ENCODE measurements around the gene NRF1.

Gene NRF1

DNA sequence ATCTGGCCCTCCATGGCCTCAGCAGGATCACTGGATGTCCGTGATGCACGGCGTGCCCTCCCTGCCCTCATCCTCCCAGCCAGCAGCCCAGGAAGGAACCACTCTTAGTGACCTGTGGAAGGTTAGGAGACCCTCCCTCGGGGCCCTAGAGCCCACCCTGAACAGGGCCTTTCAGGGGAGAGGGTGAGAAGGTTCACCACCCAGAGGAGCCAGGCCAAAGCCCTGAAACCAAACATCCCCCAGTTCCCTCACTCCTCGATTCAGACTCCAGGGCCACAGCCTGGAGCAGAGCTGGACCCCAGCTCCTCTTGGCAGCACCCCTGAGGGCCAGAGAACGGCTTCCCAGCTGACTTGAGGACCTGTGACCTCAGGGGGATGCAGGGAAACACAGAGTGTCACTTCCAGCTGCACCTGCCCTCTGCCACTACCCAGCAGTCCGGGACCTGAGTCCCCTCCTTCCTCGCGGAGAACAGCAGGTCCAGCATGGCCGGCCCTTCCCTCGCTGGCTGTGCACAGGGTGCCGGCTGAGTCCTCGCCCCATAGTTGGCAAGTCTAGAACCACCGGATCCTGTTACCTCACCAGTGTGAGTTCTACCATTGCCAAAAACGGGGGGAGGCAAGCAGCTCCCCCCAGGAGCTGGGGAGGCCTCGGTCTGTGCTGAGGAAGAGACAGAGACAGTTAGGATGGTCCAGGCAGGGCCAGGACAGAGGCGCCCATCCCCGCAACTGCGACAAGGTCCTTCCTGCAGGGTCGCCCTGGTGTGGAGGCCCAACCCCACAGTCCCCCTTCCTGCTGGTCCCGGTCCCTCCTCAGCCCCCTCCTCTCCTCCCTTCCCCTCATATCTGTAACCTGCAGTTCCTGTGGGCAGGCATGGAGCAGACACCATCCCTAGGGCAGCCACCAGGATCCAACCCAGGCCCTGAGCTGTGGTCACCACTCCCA is 158.6 kb downstream of the NRF1 start:
- no peak overlapping the region for H2AFZ ChIP-seq
- no peaks in the 10 kb centered on the region for H3K9me3 ChIP-seq (ENCODE audit: control insufficient read depth, low read length)
- no peaks in the 10 kb centered on the region for H3K36me3 ChIP-seq (ENCODE audit: control insufficient read depth, insufficient read depth, low read length)
- no peaks in the 10 kb centered on the region for H3K79me2 ChIP-seq
- no peaks in the 10 kb centered on the region for H3K4me1 ChIP-seq
- no peak overlapping the region for H3K9ac ChIP-seq
- no peak for TF ChIP-seq CTCF (IDR thresholded peaks at IDR 0.05)
- no peak overlapping the region for H3K4me2 ChIP-seq (ENCODE audit: low read length)
- no peak overlapping the region for H3K27ac ChIP-seq
- no peak overlapping the region for H3K4me3 ChIP-seq (ENCODE audit: low read depth, low read length)
- H3K27me3 ChIP-seq (ENCODE audit: control insufficient read depth, insufficient read depth, low read length), result no peaks in the 10 kb centered on the region

- no peaks in the 10 kb centered on the region for H3K36me3 ChIP-seq (ENCODE audit: control insufficient read depth, insufficient read depth, low read length)
- no peaks in the 10 kb centered on the region for H3K79me2 ChIP-seq
- no peak overlapping the region for H3K27ac ChIP-seq
- H3K9ac ChIP-seq, result no peak overlapping the region
- TF ChIP-seq CTCF (IDR thresholded peaks at IDR 0.05), result no peak
- H3K9me3 ChIP-seq (ENCODE audit: control insufficient read depth, low read length), result no peaks in the 10 kb centered on the region
- no peaks in the 10 kb centered on the region for H3K27me3 ChIP-seq (ENCODE audit: control insufficient read depth, insufficient read depth, low read length)
- H3K4me2 ChIP-seq (ENCODE audit: low read length), result no peak overlapping the region
- H3K4me3 ChIP-seq (ENCODE audit: low read depth, low read length), result no peak overlapping the region
- H3K4me1 ChIP-seq, result no peaks in the 10 kb centered on the region
- no peak overlapping the region for H2AFZ ChIP-seq
Measured at GRCh38 chr7:129771201-129771927, 159.8 kb downstream of the NRF1 start.

GRCh38 chr7:129771928-129772479 is 160.5 kb downstream of the NRF1 start:
- Histone ChIP-seq H3K4me1 (no peaks in the 10 kb centered on the region), H3K79me2 (no peaks in the 10 kb centered on the region), H3K27ac (no peak overlapping the region), H3K9me3 (ENCODE audit: control insufficient read depth, low read length) (no peaks in the 10 kb centered on the region), H3K36me3 (ENCODE audit: control insufficient read depth, insufficient read depth, low read length) (no peaks in the 10 kb centered on the region), H3K4me3 (ENCODE audit: low read depth, low read length) (no peak overlapping the region), H2AFZ (no peak overlapping the region), H3K4me2 (ENCODE audit: low read length) (no peak overlapping the region), H3K9ac (no peak overlapping the region), H3K27me3 (ENCODE audit: control insufficient read depth, insufficient read depth, low read length) (no peaks in the 10 kb centered on the region)
- TF ChIP-seq CTCF (IDR thresholded peaks at IDR 0.05), result no peak

DNA sequence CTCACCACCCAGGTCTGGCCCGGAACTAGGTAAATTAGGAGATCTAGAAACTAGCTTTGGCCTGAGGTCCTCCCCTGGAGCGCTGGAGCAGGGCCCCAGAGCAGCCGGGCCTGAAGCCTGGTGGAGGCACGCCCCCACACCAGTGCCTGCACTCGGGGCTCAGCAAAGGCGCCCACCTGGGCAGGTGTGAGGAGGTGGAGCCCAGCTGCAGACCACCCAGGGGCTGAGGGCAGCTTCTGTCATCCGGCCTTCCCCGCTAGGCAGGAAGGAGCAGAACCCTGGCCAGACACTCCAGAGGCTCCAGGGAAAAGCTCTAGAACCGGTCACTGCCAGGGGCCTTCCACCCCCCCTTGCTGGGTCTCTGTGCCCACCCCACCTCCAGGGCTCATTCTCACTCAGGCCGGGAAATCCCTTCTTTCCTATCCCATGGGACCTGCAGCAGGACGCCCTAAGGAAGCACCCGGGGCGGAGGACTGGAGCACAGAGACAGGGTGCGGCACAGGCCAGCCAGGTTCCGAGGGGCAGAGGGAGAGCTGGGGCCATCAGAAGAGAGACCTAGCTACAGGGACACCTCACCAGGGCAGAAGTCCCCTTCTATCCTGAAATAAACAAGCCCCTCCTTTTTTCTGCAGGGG is 161.2 kb downstream of the NRF1 start:
- H3K27me3 ChIP-seq (ENCODE audit: control insufficient read depth, insufficient read depth, low read length), result no peaks in the 10 kb centered on the region
- H3K4me2 ChIP-seq (ENCODE audit: low read length), result no peak overlapping the region
- H3K4me3 ChIP-seq (ENCODE audit: low read depth, low read length), result no peak overlapping the region
- no peaks in the 10 kb centered on the region for H3K4me1 ChIP-seq
- H2AFZ ChIP-seq, result no peak overlapping the region
- no peak for TF ChIP-seq CTCF (IDR thresholded peaks at IDR 0.05)
- H3K27ac ChIP-seq, result no peak overlapping the region
- H3K36me3 ChIP-seq (ENCODE audit: control insufficient read depth, insufficient read depth, low read length), result no peaks in the 10 kb centered on the region
- no peaks in the 10 kb centered on the region for H3K79me2 ChIP-seq
- H3K9ac ChIP-seq, result no peak overlapping the region
- H3K9me3 ChIP-seq (ENCODE audit: control insufficient read depth, low read length), result no peaks in the 10 kb centered on the region
